Endodermal cell (in vitro differentiated cells): Measurements from ENCODE around the gene MTHFS. TPM values are rescaled to one million over a fixed set of nuclear protein-coding genes. Genes with fewer than 3 reads are reported as not detected.

Experiments used
- DNase-seq: peaks from one replicate; pipeline ENCODE4 v3.0.0-alpha.2; 2017
- H3K27ac ChIP-seq: 2 replicates; pipeline ENCODE4 v1.5.1; 2013; ENCODE audit warnings: mild to moderate bottlenecking, low read depth, low read length, moderate library complexity
- H3K27me3 ChIP-seq: 2 replicates; pipeline ENCODE4 v1.6.1; 2013; ENCODE audit warnings: mild to moderate bottlenecking, low read length, moderate library complexity; ENCODE audit not compliant: insufficient read depth, control insufficient read depth, poor library complexity, severe bottlenecking
- H3K36me3 ChIP-seq: 2 replicates; pipeline ENCODE4 v1.7.0; 2013; ENCODE audit warnings: mild to moderate bottlenecking, low read length, moderate library complexity; ENCODE audit not compliant: control insufficient read depth, insufficient read depth
- H3K4me1 ChIP-seq: one replicate; pipeline ENCODE4 v1.7.0; 2013; ENCODE audit warnings: low read length; ENCODE audit not compliant: control insufficient read depth, insufficient read depth
- H3K4me3 ChIP-seq: 2 replicates; pipeline ENCODE4 v1.5.1; 2013; ENCODE audit warnings: mild to moderate bottlenecking, low read length, moderate library complexity
- H3K9ac ChIP-seq: 2 replicates; pipeline ENCODE4 v1.6.1; 2013; ENCODE audit warnings: mild to moderate bottlenecking, low read length, moderate library complexity; ENCODE audit not compliant: poor library complexity, severe bottlenecking; ENCODE audit errors: extremely low read depth
- H3K9me3 ChIP-seq: 2 replicates; pipeline ENCODE4 v1.6.1; 2013; ENCODE audit warnings: mild to moderate bottlenecking, low read length, moderate library complexity; ENCODE audit not compliant: control insufficient read depth
- H3K27ac Mint-ChIP-seq: 2 replicates; pipeline ENCODE4 v1.8.0; 2020; ENCODE audit warnings: mixed read lengths
- H3K27me3 Mint-ChIP-seq: 2 replicates; pipeline ENCODE4 v1.8.0; 2021; ENCODE audit warnings: mild to moderate bottlenecking, mixed read lengths; ENCODE audit not compliant: insufficient read depth
- H3K36me3 Mint-ChIP-seq: 2 replicates; pipeline ENCODE4 v1.8.0; 2020; ENCODE audit warnings: low read depth, mixed read lengths
- H3K4me1 Mint-ChIP-seq: 2 replicates; pipeline ENCODE4 v1.8.0; 2020; ENCODE audit warnings: mixed read lengths
- H3K4me3 Mint-ChIP-seq: 2 replicates; pipeline ENCODE4 v1.8.0; 2020; ENCODE audit warnings: mild to moderate bottlenecking, moderate library complexity, mixed read lengths
- H3K9me3 Mint-ChIP-seq: 2 replicates; pipeline ENCODE4 v1.8.0; 2020; ENCODE audit warnings: mild to moderate bottlenecking, mixed read lengths
- CTCF ChIP-seq: fragments of 200-600 bp; sonication (generic); conservative IDR thresholded peaks from 2 replicates; pipeline ENCODE4 v1.5.0; 2021; ENCODE audit warnings: antibody characterized with exemption, mild to moderate bottlenecking
- WGBS, 2 experiments: methylation state at CpG; one replicate each; pipeline versions ENCODE4 v1.1.5 to v1.1.7; 2013; ENCODE audit warnings: missing lambda C conversion rate in 2 of 2, mixed read lengths in 1 of 2; ENCODE audit not compliant: insufficient coverage in 1 of 2, insufficient read length in 1 of 2; 5-methylcytosine and 5-hydroxymethylcytosine counted together
- total RNA-seq, 2 donors: library from RNA; stranded (reverse); fragmentation: NEBNext Ultra II Directional in 1 of 2; extraction: Animal tissue kit (Norgen Biotek cat#: 25700) in 1 of 2; gene quantifications; 2 replicates in 1 of 2; 3 replicates in 1 of 2; pipeline ENCODE4 v1.2.1, GENCODE V29; 2021

The MTHFS gene
- total RNA-seq, 2 donors from 2014 or later: 28.2 to 33.6 TPM

GRCh38 chr15:79881254-79881653, 15.6 kb downstream of the MTHFS start:
- Mint-ChIP-seq H3K4me3 (no peak overlapping the region), H3K27ac (no peak overlapping the region), H3K4me1 (peaks cover 27% of the 10 kb centered on the region), H3K9me3 (peaks cover 42% of the 10 kb centered on the region), H3K27me3 (no peaks in the 10 kb centered on the region), H3K36me3 (peaks cover 81% of the 10 kb centered on the region)
- H3K9me3 ChIP-seq: peaks cover 52% of the 10 kb centered on the region
- no peak for DNase-seq
- H3K36me3 ChIP-seq: peaks cover 79% of the 10 kb centered on the region
- peaks cover 4% of the 10 kb centered on the region for H3K4me1 ChIP-seq
- WGBS, 2 experiments: 91 to 94% methylated on average over 2 of the region's 2 CpGs
- no peak for TF ChIP-seq CTCF
- H3K27ac ChIP-seq: no peak overlapping the region
- H3K9ac ChIP-seq: no peak overlapping the region
- H3K4me3 ChIP-seq: no peak overlapping the region
- no peaks in the 10 kb centered on the region for H3K27me3 ChIP-seq

GRCh38 chr15:79878078-79878705, 18.6 kb downstream of the MTHFS start:
- 94 to 100% methylated on average over 5 to 7 of the region's 7 CpGs for WGBS, 2 experiments
- H3K9me3 ChIP-seq: peaks cover 82% of the 10 kb centered on the region
- H3K4me1 Mint-ChIP-seq: peaks cover 12% of the 10 kb centered on the region
- H3K27ac Mint-ChIP-seq: no peak overlapping the region
- H3K36me3 ChIP-seq: peaks cover 92% of the 10 kb centered on the region
- H3K9me3 Mint-ChIP-seq: peaks cover 73% of the 10 kb centered on the region
- TF ChIP-seq CTCF: no peak
- no peak overlapping the region for H3K4me3 Mint-ChIP-seq
- no peak overlapping the region for H3K27ac ChIP-seq
- no peak for DNase-seq
- H3K27me3 ChIP-seq: no peaks in the 10 kb centered on the region
- no peaks in the 10 kb centered on the region for H3K4me1 ChIP-seq
- H3K27me3 Mint-ChIP-seq: no peaks in the 10 kb centered on the region
- no peak overlapping the region for H3K9ac ChIP-seq
- H3K4me3 ChIP-seq: peak overlapping the region; percentile 20
- H3K36me3 Mint-ChIP-seq: peaks cover 93% of the 10 kb centered on the region

- Mint-ChIP-seq H3K4me1 (no peaks in the 10 kb centered on the region), H3K27me3 (no peaks in the 10 kb centered on the region), H3K9me3 (peaks cover 81% of the 10 kb centered on the region), H3K4me3 (no peak overlapping the region), H3K27ac (no peak overlapping the region), H3K36me3 (peaks cover 90% of the 10 kb centered on the region)
- no peak for TF ChIP-seq CTCF
- peaks cover 91% of the 10 kb centered on the region for H3K9me3 ChIP-seq
- H3K36me3 ChIP-seq: peaks cover 92% of the 10 kb centered on the region
- H3K4me3 ChIP-seq: peak overlapping the region; percentile 20
- H3K4me1 ChIP-seq: no peaks in the 10 kb centered on the region
- H3K9ac ChIP-seq: no peak overlapping the region
- 93 to 96% methylated on average over 4 to 5 of the region's 5 CpGs for WGBS, 2 experiments
- no peak for DNase-seq
- no peak overlapping the region for H3K27ac ChIP-seq
- H3K27me3 ChIP-seq: no peaks in the 10 kb centered on the region
These were observed 21.6 kb downstream of the MTHFS start for GRCh38 chr15:79875213-79875612.
